Measurements from ENCODE around the gene CPSF4.

The CPSF4 gene

GRCh38 chr7:99449326-99449725 is 10.6 kb downstream of the CPSF4 start:
- DNase-seq (ENCODE audit: low read depth), result no peak

- no peak for DNase-seq (ENCODE audit: low read depth)
Observed at GRCh38 chr7:99451936-99452335, 13.2 kb downstream of the CPSF4 start.

- no peak for DNase-seq (ENCODE audit: low read depth)
Observed at GRCh38 chr7:99452541-99452940, 13.8 kb downstream of the CPSF4 start.

GRCh38 chr7:99453105-99453504 is 14.4 kb downstream of the CPSF4 start:
- DNase-seq (ENCODE audit: low read depth), result no peak

- no peak for DNase-seq (ENCODE audit: low read depth)
Observed at GRCh38 chr7:99455874-99456273, 17.1 kb downstream of the CPSF4 start.

- no peak for DNase-seq (ENCODE audit: low read depth)
Observed at GRCh38 chr7:99456288-99456687, 17.5 kb downstream of the CPSF4 start.

DNA sequence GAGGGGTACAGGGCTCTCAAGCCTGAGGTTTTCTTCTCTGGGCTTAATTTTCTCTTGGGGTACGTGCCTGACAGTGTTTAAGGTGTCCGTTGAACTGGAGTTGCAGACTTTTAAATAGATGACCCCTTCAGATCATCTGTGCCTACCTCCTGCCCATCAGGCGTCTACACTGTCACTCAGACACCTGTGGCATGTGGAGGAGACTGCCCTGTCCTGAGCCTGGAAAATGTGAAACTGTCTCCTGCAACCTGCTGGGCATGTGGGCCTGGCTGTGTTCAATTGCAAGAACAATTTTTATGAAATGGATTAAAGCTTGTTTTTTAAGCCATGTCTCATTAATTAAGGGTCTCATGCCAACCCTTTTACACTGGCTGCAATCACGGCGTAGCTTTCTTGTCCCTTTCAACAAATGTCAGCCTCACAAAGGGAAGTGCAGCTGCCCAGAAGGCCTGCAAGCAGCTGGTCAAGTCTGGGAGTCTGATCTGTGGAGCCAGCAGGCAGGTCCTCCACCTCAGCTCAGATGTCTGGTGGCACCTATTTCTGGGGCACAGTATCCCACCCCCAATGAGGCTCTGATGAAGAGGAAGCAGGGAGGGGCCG is 18.4 kb downstream of the CPSF4 start:
- DNase-seq (ENCODE audit: low read depth), result no peak

- no peak for DNase-seq (ENCODE audit: low read depth)
Observed at GRCh38 chr7:99457650-99458493, 19.1 kb downstream of the CPSF4 start.

DNA sequence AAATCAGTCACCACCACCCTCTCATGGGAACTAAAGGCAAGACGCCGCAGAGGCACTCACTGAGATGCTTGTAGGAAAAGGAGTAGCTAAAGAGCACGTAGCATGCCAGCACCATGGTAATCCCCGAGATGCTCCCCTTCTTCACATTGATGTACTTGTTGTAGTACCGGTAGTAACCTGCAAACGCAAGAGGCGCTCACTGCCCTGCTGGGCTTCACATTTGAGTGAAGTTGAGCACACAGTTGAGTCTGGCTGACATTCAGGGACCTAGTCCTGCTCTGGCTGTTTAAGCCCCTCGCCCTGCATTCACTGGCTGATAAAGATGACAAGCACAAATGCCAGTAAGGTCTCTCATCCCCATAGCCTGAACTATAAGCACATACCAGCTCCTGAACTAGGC is 20.3 kb downstream of the CPSF4 start:
- DNase-seq (ENCODE audit: low read depth), result no peak

- DNase-seq (ENCODE audit: low read depth), result no peak
Observed at GRCh38 chr7:99460651-99461050, 21.9 kb downstream of the CPSF4 start.

GRCh38 chr7:99461221-99461620 is 22.5 kb downstream of the CPSF4 start:
- no peak for DNase-seq (ENCODE audit: low read depth)

DNA sequence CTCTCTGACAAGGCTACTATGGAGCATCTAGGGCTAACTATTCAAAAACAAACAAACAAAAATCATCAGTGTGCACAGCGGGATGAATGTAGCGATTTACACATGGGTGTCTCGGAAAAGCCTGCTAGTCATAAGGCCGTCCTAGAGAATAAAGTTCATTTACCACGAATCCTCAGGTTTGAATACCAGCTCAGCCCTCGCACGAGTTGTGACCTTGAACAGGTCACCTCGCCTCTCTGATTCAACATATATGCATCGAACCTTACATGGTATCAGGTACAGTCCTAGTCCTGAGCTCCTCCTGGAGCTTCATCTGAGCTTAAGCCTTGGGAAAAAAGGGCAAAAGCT is 26.7 kb downstream of the CPSF4 start:
- no peak for DNase-seq (ENCODE audit: low read depth)

- no peak for DNase-seq (ENCODE audit: low read depth)
Observed at GRCh38 chr7:99468336-99468918, 29.7 kb downstream of the CPSF4 start.

- DNase-seq (ENCODE audit: low read depth), result no peak
Observed at GRCh38 chr7:99469381-99470065, 30.8 kb downstream of the CPSF4 start.

GRCh38 chr7:99472561-99473314 is 34.0 kb downstream of the CPSF4 start, which contains the start of gene ZNF789:
Gene ZNF789 (plus strand): TSS chr7:99472890. CDS start chr7:99476457, 3,567 bp downstream.
- DNase-seq (ENCODE audit: low read depth), result peak; percentile 98

DNA sequence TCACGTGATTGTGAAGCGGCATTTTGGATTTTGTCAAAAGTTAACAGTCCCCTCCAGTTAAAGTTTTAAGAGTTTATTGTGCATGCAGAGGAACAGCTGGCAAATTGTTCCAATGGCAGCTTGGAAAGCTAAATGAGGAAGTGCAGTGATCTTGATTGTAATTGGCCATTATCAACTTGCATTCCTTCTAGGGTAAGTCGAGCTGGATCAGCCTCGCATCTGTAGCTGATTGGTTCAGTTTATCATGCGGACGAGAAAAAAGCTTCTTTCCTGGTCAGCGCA is 34.5 kb downstream of the CPSF4 start:
- DNase-seq (ENCODE audit: low read depth), result no peak

DNA sequence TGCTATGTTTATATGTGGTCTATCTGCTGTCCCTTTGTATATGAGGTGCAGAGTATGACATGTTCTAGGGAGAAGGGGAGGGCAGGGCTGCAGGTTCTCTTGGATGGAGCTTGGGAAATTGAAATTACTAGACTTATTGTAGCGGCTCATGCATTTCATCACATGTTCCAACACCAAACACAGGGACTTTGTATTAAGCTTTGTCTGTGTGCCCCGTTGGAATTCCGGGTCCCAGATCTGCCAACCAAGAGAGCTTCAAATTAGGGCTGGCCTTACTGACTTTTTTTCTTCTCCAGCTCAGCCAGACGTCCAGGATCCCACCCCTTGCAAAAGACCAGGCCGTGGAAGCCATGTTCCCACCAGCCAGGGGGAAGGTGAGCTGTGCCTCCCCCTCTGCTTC is 37.4 kb downstream of the CPSF4 start:
- no peak for DNase-seq (ENCODE audit: low read depth)

DNA sequence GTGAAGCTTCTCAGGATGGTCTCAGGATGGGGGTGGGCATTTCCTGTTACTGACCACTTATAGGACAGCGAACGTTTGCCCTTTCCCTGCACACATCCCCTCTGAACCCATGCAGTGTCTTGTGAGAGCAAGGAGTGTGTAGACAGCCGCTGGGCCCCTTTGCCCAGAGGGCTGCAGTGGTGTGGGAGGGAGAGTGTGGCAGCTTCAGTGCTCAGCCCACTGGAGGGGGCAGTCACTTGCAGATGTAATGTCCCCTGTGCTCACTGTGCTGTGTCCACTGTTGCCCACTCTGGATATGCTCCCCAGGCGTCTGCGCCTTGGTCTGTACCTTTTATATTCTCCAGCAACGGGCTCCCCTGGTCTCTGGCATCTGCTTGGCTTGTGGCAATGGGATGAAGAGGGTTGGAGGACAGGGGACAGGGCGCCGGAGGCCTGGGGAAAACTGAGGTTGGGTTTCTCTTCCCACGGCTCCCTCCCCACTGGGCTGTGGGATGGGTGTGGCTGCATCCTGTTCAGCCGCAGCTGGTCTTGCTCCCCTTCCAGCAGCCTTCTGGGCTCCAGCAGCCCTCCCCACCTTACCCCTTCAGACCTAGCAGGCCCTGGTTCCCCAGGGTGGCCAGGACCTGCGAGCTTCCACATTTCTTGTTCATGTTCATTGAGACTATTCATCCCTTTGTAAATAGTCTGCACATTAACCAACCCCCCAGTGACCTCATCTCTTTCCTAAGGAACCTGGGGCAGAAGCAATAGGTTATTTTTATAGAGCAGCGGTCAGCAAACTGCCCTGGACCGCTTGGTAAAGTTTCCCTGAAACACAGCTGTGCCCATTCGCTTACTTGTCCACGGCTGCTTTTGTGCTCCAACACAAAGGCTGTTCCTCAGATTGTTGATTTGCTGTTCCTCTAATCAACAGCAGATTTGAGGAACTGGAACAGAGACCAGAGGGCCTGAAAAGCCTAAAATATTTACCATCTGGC is 40.0 kb downstream of the CPSF4 start:
- DNase-seq (ENCODE audit: low read depth), result no peak

- DNase-seq (ENCODE audit: low read depth), result no peak
Observed at GRCh38 chr7:99485094-99485493, 46.4 kb downstream of the CPSF4 start.

DNA sequence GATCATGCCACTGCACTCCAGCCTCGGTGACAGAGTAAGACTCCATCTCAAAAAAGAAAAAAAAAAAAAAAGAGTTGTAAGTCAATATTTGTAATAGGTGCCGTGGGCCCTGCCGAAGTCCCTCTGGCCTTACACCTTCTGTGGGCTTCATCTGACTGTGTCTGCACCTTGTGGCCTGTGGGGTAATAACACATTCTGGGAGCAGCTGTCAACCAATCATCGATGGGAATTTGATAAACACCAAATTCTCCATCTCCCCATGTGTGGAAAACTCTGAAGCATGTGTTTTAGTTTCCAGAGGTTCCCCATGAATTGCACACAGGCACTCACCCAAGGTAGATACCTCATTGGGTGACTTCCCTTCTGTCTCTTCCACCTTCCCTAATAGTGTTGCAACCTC is 50.5 kb downstream of the CPSF4 start:
- no peak for DNase-seq (ENCODE audit: low read depth)

- DNase-seq (ENCODE audit: low read depth), result no peak
Observed at GRCh38 chr7:99490878-99491277, 52.1 kb downstream of the CPSF4 start.

Measured in activated T-helper 1 cell treated with Interleukin-2 at 50 U/mL for 16 hours (primary cell).